Hepatocyte (in vitro differentiated cells): ENCODE measurements around the gene ICAM1. TPM values are rescaled to one million over a fixed set of nuclear protein-coding genes. Genes with fewer than 3 reads are reported as not detected.

Source experiments
- DNase-seq: peaks from one replicate; pipeline ENCODE4 v3.0.0-alpha.2; 2016; ENCODE audit warnings: low spot score
- H2AFZ ChIP-seq: fragments of 200-600 bp; sonication (generic); 2 replicates; pipeline ENCODE4 v1.6.0; 2016; ENCODE audit warnings: antibody characterized with exemption, mild to moderate bottlenecking
- H3K27ac ChIP-seq: fragments of 200-600 bp; sonication (generic); 2 replicates; pipeline ENCODE4 v1.5.1; 2016; ENCODE audit warnings: mild to moderate bottlenecking
- H3K27me3 ChIP-seq: fragments of 200-600 bp; sonication (generic); 2 replicates; pipeline ENCODE4 v1.6.1; 2016
- H3K36me3 ChIP-seq: fragments of 200-600 bp; sonication (generic); replicated peaks from 2 replicates; pipeline ENCODE4 v1.5.1; 2016; ENCODE audit warnings: low read depth; ENCODE audit not compliant: insufficient read depth
- H3K4me1 ChIP-seq: fragments of 200-600 bp; sonication (generic); 2 replicates; pipeline ENCODE4 v1.5.1; 2016; ENCODE audit warnings: mild to moderate bottlenecking, moderate library complexity; ENCODE audit not compliant: insufficient read depth
- H3K4me2 ChIP-seq: fragments of 200-600 bp; sonication (generic); 2 replicates; pipeline ENCODE4 v1.6.0; 2016
- H3K4me3 ChIP-seq: fragments of 200-600 bp; sonication (generic); 2 replicates; pipeline ENCODE4 v1.5.1; 2016; ENCODE audit warnings: mild to moderate bottlenecking
- H3K79me2 ChIP-seq: fragments of 200-600 bp; sonication (generic); 2 replicates; pipeline ENCODE4 v1.6.0; 2017; ENCODE audit warnings: mild to moderate bottlenecking
- H3K9me2 ChIP-seq: fragments of 200-600 bp; sonication (generic); replicated peaks from 2 replicates; pipeline ENCODE4 v1.6.0; 2017; ENCODE audit warnings: mild to moderate bottlenecking; ENCODE audit not compliant: insufficient read depth
- H3K9me3 ChIP-seq: fragments of 200-600 bp; sonication (generic); 2 replicates; pipeline ENCODE4 v1.5.1; 2016; ENCODE audit warnings: low read depth, mild to moderate bottlenecking
- H4K20me1 ChIP-seq: fragments of 200-600 bp; sonication (generic); 2 replicates; pipeline ENCODE4 v1.6.0; 2016; ENCODE audit warnings: mild to moderate bottlenecking; ENCODE audit not compliant: insufficient read depth, poor library complexity, severe bottlenecking
- CTCF ChIP-seq: fragments of 200-600 bp; sonication (generic); IDR thresholded peaks from 2 replicates; pipeline ENCODE4 v1.5.1; 2016; ENCODE audit warnings: antibody characterized with exemption, mild to moderate bottlenecking; ENCODE audit not compliant: poor library complexity
- EZH2 ChIP-seq: fragments of 200-600 bp; sonication (generic); IDR thresholded peaks from 2 replicates; pipeline ENCODE4 v1.6.1; 2016; ENCODE audit warnings: antibody characterized with exemption, mild to moderate bottlenecking, borderline replicate concordance
- EZH2phosphoT487 ChIP-seq: fragments of 200-600 bp; sonication (generic); IDR thresholded peaks from one replicate; pipeline ENCODE4 v1.6.1; 2018; ENCODE audit warnings: antibody characterized with exemption, mild to moderate bottlenecking, low read depth, moderate library complexity; ENCODE audit not compliant: unreplicated experiment, severe bottlenecking
- WGBS: methylation state at CpG from one replicate; pipeline ENCODE4 v1.1.6; 2016; ENCODE audit warnings: low lambda C conversion rate; ENCODE audit errors: missing lambda C conversion rate; 5-methylcytosine and 5-hydroxymethylcytosine counted together
- polyA plus RNA-seq: library from polyadenylated mRNA; unstranded; fragments of >200 nt; fragmentation: Nextera tagmentation; extraction: Ambion mirVana; gene quantifications from 2 replicates; pipeline ENCODE4 v1.2.1, GENCODE V29; 2016
- total RNA-seq: library from RNA; depleted of rRNA; stranded (reverse); fragments of >200 nt; gene quantifications from 2 replicates; pipeline ENCODE4 v1.2.3, GENCODE V29; 2014

ICAM1 gene
- total and polyA plus RNA-seq, 2 experiments from 2014 or later, result 19.6 to 19.9 TPM

GRCh38 chr19:10284065-10284959 is 13.4 kb downstream of the ICAM1 start:
- H3K27me3 ChIP-seq, result peaks cover 26% of the 10 kb centered on the region
- DNase-seq, result no peak
- no peaks in the 10 kb centered on the region for H3K36me3 ChIP-seq
- H3K4me3 ChIP-seq, result no peak overlapping the region
- H2AFZ ChIP-seq, result no peak overlapping the region
- no peaks in the 10 kb centered on the region for H3K9me3 ChIP-seq
- no peaks in the 10 kb centered on the region for H4K20me1 ChIP-seq
- WGBS, result 96% methylated on average over 34 of the region's 34 CpGs
- TF ChIP-seq EZH2phosphoT487 (no peak), CTCF (no peak), EZH2 (no peak)
- no peaks in the 10 kb centered on the region for H3K79me2 ChIP-seq
- H3K9me2 ChIP-seq, result no peaks in the 10 kb centered on the region
- H3K4me2 ChIP-seq, result no peak overlapping the region
- no peak overlapping the region for H3K27ac ChIP-seq
- peaks cover 15% of the 10 kb centered on the region for H3K4me1 ChIP-seq

- Histone ChIP-seq H3K27ac (no peak overlapping the region), H3K36me3 (no peaks in the 10 kb centered on the region), H3K9me2 (no peaks in the 10 kb centered on the region), H3K27me3 (peaks cover 32% of the 10 kb centered on the region), H3K4me3 (no peak overlapping the region), H4K20me1 (no peaks in the 10 kb centered on the region), H3K9me3 (no peaks in the 10 kb centered on the region), H2AFZ (no peak overlapping the region), H3K4me2 (no peak overlapping the region), H3K79me2 (no peaks in the 10 kb centered on the region), H3K4me1 (peaks cover 21% of the 10 kb centered on the region)
- TF ChIP-seq CTCF (no peak), EZH2phosphoT487 (no peak), EZH2 (no peak)
- WGBS, result 94% methylated on average over 13 of the region's 13 CpGs
- no peak for DNase-seq
Observed at GRCh38 chr19:10284960-10285278, 14.0 kb downstream of the ICAM1 start.

GRCh38 chr19:10285393-10285792 is 14.5 kb downstream of the ICAM1 start:
- Histone ChIP-seq H3K4me2 (no peak overlapping the region), H4K20me1 (no peaks in the 10 kb centered on the region), H2AFZ (no peak overlapping the region), H3K9me2 (no peaks in the 10 kb centered on the region), H3K79me2 (no peaks in the 10 kb centered on the region), H3K27ac (no peak overlapping the region), H3K27me3 (peaks cover 36% of the 10 kb centered on the region), H3K4me1 (peaks cover 25% of the 10 kb centered on the region), H3K36me3 (no peaks in the 10 kb centered on the region), H3K9me3 (no peaks in the 10 kb centered on the region), H3K4me3 (no peak overlapping the region)
- no peak for DNase-seq
- TF ChIP-seq EZH2, result no peak
- no peak for TF ChIP-seq EZH2phosphoT487
- no peak for TF ChIP-seq CTCF
- WGBS, result 93% methylated on average over 4 of the region's 4 CpGs
